Astrocyte of the cerebellum (primary cell): ENCODE results near the gene SLCO3A1.

Experiments
- DNase-seq: peaks from one replicate; pipeline ENCODE4 v3.0.0-alpha.2; 2011; ENCODE audit warnings: low read depth
- H3K4me3 ChIP-seq: 2 replicates; pipeline ENCODE4 v1.5.1; 2011; ENCODE audit warnings: mild to moderate bottlenecking, low read depth, low read length, moderate library complexity
- CTCF ChIP-seq: IDR thresholded peaks from 2 replicates; pipeline ENCODE4 v1.5.1; 2012; ENCODE audit warnings: low read length, low read depth, moderate library complexity, mild to moderate bottlenecking; ENCODE audit errors: missing control alignments
- in situ Hi-C: cut with HindIII; loops from 2 replicates; pipeline ENCODE4 v1.10.0; 2017; ENCODE audit warnings: low sequenced_read_pairs

SLCO3A1 gene

GRCh38 chr15:92012368-92012629 is 158.8 kb downstream of the SLCO3A1 start:
- in situ Hi-C loops: no loop called here
- no peak for DNase-seq
- no peak for TF ChIP-seq CTCF
- H3K4me3 ChIP-seq: no peak overlapping the region

GRCh38 chr15:92012881-92013280 is 159.4 kb downstream of the SLCO3A1 start:
- no peak for DNase-seq
- in situ Hi-C loops: no loop called here
- TF ChIP-seq CTCF: no peak
- H3K4me3 ChIP-seq: no peak overlapping the region

GRCh38 chr15:92014281-92015030 is 160.9 kb downstream of the SLCO3A1 start:
- no peak overlapping the region for H3K4me3 ChIP-seq
- in situ Hi-C loops: no loop called here
- no peak for TF ChIP-seq CTCF
- DNase-seq: no peak

DNA sequence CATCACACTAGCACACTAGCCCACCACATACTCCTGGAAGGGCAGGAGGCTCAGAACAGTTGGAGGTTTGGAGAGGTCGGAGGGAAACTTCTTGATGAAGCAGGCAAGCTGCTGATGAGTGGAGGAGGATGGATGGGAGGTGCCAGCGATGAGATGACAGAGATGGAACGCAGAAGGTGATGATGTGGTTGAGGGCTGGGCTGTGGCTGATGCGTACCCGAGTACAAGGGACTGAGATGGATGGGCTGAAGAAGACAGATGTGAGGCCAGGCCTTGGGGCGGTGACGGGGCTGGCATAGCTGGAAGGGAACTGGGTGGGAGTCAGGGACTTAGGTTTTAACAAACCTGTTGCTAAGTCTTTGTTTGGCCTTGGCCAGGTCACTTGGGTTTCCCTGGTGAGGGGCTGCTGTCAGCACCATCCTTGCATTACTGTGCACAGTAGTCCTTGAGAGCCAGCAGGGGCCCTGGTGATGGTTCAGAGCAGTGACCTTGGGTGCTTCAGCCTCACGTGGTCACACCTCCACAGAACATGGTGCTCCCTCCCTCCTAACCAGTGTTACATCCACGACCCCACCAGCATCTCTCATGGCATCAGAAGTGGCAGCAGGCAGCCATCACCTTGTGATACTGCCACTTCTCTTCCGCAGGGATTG is 164.5 kb downstream of the SLCO3A1 start:
- no peak for TF ChIP-seq CTCF
- no peak overlapping the region for H3K4me3 ChIP-seq
- in situ Hi-C loops: no loop called here
- no peak for DNase-seq

DNA sequence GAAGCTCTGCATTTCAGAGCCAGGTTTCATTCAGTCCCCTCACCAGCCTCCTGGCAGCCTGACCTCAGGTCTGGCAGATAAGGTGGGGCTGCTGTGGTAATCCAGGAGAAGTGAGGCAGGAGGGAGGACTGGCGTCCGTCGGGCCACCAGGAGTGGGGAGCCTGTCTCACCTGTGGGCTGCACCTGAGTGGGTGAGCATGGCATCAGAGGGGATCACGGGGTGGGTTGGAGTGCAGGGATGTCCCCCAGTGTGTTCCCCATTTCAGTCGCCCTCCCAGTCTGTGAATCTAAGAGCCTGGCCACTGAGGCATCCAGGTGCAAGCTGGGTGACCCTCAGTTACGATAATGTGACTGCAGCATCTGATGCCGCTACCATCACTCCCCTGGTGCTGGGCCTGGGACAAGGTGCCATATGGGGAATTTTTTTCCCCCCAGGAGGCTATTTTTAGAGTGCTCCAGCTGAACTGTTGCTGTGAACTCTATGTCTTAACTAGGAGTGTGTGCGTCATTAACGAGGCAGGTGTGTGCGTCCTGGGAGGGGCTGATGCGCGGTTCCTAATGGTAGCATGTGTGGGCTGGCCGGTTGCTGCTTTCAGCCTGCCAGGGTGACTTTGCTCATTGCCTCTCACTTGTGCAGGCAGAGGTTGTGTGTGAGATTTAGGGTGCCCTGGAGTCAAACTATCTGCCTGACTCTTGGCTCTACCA is 165.2 kb downstream of the SLCO3A1 start:
- in situ Hi-C loops: no loop called here
- DNase-seq: no peak
- no peak for TF ChIP-seq CTCF
- no peak overlapping the region for H3K4me3 ChIP-seq

- no peak for DNase-seq
- no peak overlapping the region for H3K4me3 ChIP-seq
- in situ Hi-C loops: no loop called here
- no peak for TF ChIP-seq CTCF
Measured at GRCh38 chr15:92019706-92020105, 166.2 kb downstream of the SLCO3A1 start.
